ENCODE measurements around the gene RTN4IP1.
"Not testable (repeated sequence)": the region's sequence is repeated elsewhere in the genome, so short reads cannot be mapped to it uniquely, and the experiment has no call there.

DNA sequence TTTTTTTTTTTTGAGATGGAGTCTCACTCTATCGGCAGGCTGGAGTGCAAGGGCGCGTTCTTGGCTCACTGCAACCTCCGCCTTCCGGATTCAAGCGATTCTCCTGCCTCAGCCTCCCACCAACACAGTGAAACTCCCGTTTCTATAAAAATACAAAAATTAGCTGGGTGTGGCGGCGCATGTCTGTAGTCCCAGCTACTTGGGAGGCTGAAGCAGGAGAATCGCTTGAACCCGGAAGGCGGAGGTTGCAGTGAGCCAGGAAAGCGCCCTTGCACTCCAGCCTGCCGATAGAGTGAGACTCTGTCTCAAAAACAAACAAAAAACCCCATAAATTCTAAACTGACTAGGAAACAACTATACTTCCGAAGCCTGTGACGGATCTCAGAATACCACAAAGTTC, 1.5 kb downstream of the RTN4IP1 start:
- TF ChIP-seq POLR2A (IDR thresholded peaks at IDR 0.05): not testable (repeated sequence)
- TF ChIP-seq, protein P1, sequence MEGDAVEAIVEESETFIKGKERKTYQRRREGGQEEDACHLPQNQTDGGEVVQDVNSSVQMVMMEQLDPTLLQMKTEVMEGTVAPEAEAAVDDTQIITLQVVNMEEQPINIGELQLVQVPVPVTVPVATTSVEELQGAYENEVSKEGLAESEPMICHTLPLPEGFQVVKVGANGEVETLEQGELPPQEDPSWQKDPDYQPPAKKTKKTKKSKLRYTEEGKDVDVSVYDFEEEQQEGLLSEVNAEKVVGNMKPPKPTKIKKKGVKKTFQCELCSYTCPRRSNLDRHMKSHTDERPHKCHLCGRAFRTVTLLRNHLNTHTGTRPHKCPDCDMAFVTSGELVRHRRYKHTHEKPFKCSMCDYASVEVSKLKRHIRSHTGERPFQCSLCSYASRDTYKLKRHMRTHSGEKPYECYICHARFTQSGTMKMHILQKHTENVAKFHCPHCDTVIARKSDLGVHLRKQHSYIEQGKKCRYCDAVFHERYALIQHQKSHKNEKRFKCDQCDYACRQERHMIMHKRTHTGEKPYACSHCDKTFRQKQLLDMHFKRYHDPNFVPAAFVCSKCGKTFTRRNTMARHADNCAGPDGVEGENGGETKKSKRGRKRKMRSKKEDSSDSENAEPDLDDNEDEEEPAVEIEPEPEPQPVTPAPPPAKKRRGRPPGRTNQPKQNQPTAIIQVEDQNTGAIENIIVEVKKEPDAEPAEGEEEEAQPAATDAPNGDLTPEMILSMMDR (IDR thresholded peaks at IDR 0.05): not testable (repeated sequence)
